HG02623 (cell line): ENCODE results near the gene HNRNPUL2.

Experiments
- ATAC-seq: cut with Tn5 transposase; IDR thresholded peaks from one replicate; pipeline ENCODE4 v1.9.1; 2021; ENCODE audit warnings: moderate library complexity; ENCODE audit not compliant: unreplicated experiment

Gene HNRNPUL2

GRCh38 chr11:62671608-62672389 is 55.5 kb downstream of the HNRNPUL2 start, which contains the start of the genes LBHD1 and UQCC3:
Gene LBHD1 (minus strand): TSS chr11:62672267. CDS start chr11:62670031, 2,236 bp downstream.
Gene UQCC3 (plus strand): TSS chr11:62671673. CDS start chr11:62671746, 73 bp downstream.
- peak; percentile 49 for ATAC-seq

GRCh38 chr11:62671236-62671607 is 56.0 kb downstream of the HNRNPUL2 start:
- ATAC-seq, result no peak

GRCh38 chr11:62669420-62670161 is 57.7 kb downstream of the HNRNPUL2 start:
- no peak for ATAC-seq

GRCh38 chr11:62667460-62667859 is 59.8 kb downstream of the HNRNPUL2 start:
- ATAC-seq, result no peak

GRCh38 chr11:62666259-62666926 is 60.9 kb downstream of the HNRNPUL2 start:
- no peak for ATAC-seq

GRCh38 chr11:62665599-62666258 is 61.5 kb downstream of the HNRNPUL2 start:
- peak; percentile 21 for ATAC-seq

GRCh38 chr11:62665075-62665598 is 62.1 kb downstream of the HNRNPUL2 start, which contains the start of the genes C11orf98 and CSKMT:
Gene C11orf98 (minus strand): TSS chr11:62665210. CDS start chr11:62665169, 41 bp downstream.
Gene CSKMT (plus strand): TSS chr11:62665312. CDS start chr11:62665880, 568 bp downstream.
- peak; percentile 80 for ATAC-seq

GRCh38 chr11:62664405-62665074 is 62.7 kb downstream of the HNRNPUL2 start:
- ATAC-seq, result peak; percentile 12
